ENCODE data around the gene PRRX2.

PRRX2 gene

GRCh38 chr9:129665389-129665775 is at the start of gene PRRX2:
Gene PRRX2 (plus strand): TSS chr9:129665647. CDS start chr9:129665868, 221 bp downstream.
- H3K27ac ChIP-seq, result no peak within 1 kb of the TSS
- no peak for TF ChIP-seq CTCF (conservative IDR thresholded peaks at IDR 0.05)

DNA sequence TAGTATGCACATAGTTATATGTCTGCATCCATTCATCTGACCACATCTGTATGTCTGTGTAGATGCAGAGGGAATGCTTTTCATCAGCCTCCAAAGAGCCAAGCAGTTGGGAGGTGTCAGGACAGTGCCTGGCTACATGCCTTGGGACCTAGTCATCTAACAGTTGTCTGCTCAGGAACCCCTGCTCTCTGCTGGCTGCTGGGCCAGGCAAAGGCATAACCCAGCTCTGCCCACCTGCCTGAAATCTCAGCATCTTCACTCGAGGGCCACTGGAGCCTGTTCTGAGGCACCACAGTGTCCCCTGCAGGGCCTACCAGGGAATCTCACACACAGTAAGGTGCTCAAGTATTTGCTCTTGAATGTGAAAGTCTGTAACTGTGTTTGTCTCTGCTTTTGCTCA is 48.3 kb upstream of the PRRX2 start:
- no peak overlapping the region for H3K27ac ChIP-seq
- peak; percentile 58 for TF ChIP-seq CTCF (conservative IDR thresholded peaks at IDR 0.05)

- TF ChIP-seq CTCF (conservative IDR thresholded peaks at IDR 0.05), result peak; percentile 39
- peak overlapping the region; percentile 32; the same call in 1 of the 2 replicates for H3K27ac ChIP-seq
Measured at GRCh38 chr9:129619787-129620668, 45.4 kb upstream of the PRRX2 start.

GRCh38 chr9:129620669-129621295 is 44.7 kb upstream of the PRRX2 start, which contains the start of gene C9orf50:
Gene C9orf50 (minus strand): TSS chr9:129621101. CDS start chr9:129620574, 527 bp downstream.
- no peak for TF ChIP-seq CTCF (conservative IDR thresholded peaks at IDR 0.05)
- peak within 1 kb of the TSS; percentile 32; the same call in 1 of the 2 replicates for H3K27ac ChIP-seq

- TF ChIP-seq CTCF (conservative IDR thresholded peaks at IDR 0.05), result no peak
- H3K27ac ChIP-seq, result no peak overlapping the region
Measured at GRCh38 chr9:129623331-129623730, 42.1 kb upstream of the PRRX2 start.

- H3K27ac ChIP-seq, result peak overlapping the region; percentile 91; the same call in 1 of the 2 replicates
- peak; percentile 93 for TF ChIP-seq CTCF (conservative IDR thresholded peaks at IDR 0.05)
Measured at GRCh38 chr9:129624168-129624759, 41.2 kb upstream of the PRRX2 start.

DNA sequence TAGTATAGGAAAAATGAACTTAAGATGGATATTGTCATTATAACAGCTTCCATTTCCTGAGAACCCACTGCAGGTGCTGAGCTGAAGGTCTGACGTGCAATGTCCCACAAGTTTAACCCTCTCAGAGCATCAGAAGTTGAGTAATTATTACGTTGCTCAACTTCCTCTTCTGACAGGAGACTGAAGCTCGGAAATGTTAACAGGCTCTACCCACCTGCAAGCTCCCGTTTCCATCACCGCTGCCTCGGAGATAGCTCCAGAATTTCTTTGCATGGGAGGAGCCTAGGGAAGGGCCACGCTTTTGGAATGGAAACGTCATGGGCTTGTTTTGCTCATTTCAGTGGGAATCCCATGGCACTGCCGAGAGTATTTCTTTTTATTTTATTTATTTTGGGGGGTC is 40.5 kb upstream of the PRRX2 start:
- no peak for TF ChIP-seq CTCF (conservative IDR thresholded peaks at IDR 0.05)
- H3K27ac ChIP-seq, result peak overlapping the region; percentile 91

Data from VCaP (cell line).